Bladder microvascular endothelial cell (primary cell): ENCODE results near the gene C2orf72. TPM values are rescaled to one million over a fixed set of nuclear protein-coding genes. Genes with fewer than 3 reads are reported as not detected.

Experiments used
- total RNA-seq: library from RNA; depleted of rRNA; stranded (reverse); fragments of >200 nt; gene quantifications from 2 replicates; pipeline ENCODE4 v1.2.3, GENCODE V29; 2014

The C2orf72 gene
- total RNA-seq = 0.13 and 0.16 TPM in 2 replicates

GRCh38 chr2:231037202-231037730 is at the start of gene C2orf72:
Gene C2orf72, plus strand, starts transcription at chr2:231037523. Its CDS starts 43 bp downstream, at chr2:231037566.

GRCh38 chr2:230995821-230996220 is 41.5 kb upstream of the C2orf72 start, which contains the start of gene SPATA3:
Gene SPATA3, plus strand, starts transcription at chr2:230996121. Its CDS starts 113 bp downstream, at chr2:230996234.

GRCh38 chr2:231056453-231057416 is 19.4 kb downstream of the C2orf72 start, which contains the start of gene PSMD1:
Gene PSMD1, plus strand, starts transcription at chr2:231056867. Its CDS starts 159 bp downstream, at chr2:231057026.

Other genes with a start within 250 kb of the C2orf72 start
- gene ITM2C, start 172.6 kb upstream of the C2orf72 start, total RNA-seq = 3.1 and 119 TPM in 2 replicates
- gene GPR55, start 112.3 kb upstream of the C2orf72 start, total RNA-seq = not detected in 2 replicates
- not detected in 2 replicates for gene SPATA3, start 41.4 kb upstream of the C2orf72 start, total RNA-seq
- gene PSMD1, start 19.3 kb downstream of the C2orf72 start, total RNA-seq = 99.9 and 220 TPM in 2 replicates
- gene HTR2B, start 87.5 kb downstream of the C2orf72 start, total RNA-seq = 0.32 and 2.1 TPM in 2 replicates
- 6.5 and 18.5 TPM in 2 replicates for gene ARMC9, start 161.1 kb downstream of the C2orf72 start, total RNA-seq